HEK293 (cell line): ENCODE data around the gene ATRNL1.
A peak's percentile ranks its signal among the peaks of the same experiment; 100 is the strongest.

ENCODE experiments used
- CTCF ChIA-PET: fragments of 350-600 bp; formaldehyde crosslinking; extraction: SDS; loops from one replicate; lab custom pipeline; 2021; ENCODE audit warnings: antibody characterized with exemption; lab: Yijun Ruan, JAX
- POLR2A ChIA-PET: fragments of 300-600 bp; formaldehyde crosslinking; extraction: SDS; loops from one replicate; lab custom pipeline; 2020; ENCODE audit warnings: antibody characterized with exemption, inconsistent platforms; lab: Yijun Ruan, JAX
- H3K27ac ChIP-seq: fragments of 200-500 bp; sonication (Bioruptor generic); 2 replicates; pipeline ENCODE4 v1.5.1; 2014; ENCODE audit warnings: low read depth, low read length, control low read depth, inconsistent platforms; ENCODE audit errors: extremely low read depth
- H3K36me3 ChIP-seq, 2 experiments: fragments of 200-500 bp in 1 of 2; sonication (Bioruptor generic) in 1 of 2; 1 replicate in 1 of 2; 2 replicates in 1 of 2; pipeline ENCODE4 v1.5.1; 2014 to 2017; ENCODE audit warnings: inconsistent platforms in 2 of 2, low read length in 2 of 2; ENCODE audit not compliant: control insufficient read depth in 2 of 2, insufficient read depth in 1 of 2
- H3K4me1 ChIP-seq: fragments of 200-500 bp; sonication (Bioruptor generic); 2 replicates; pipeline ENCODE4 v1.5.1; 2014; ENCODE audit warnings: mild to moderate bottlenecking, low read length, inconsistent platforms; ENCODE audit not compliant: control insufficient read depth, insufficient read depth
- H3K4me3 ChIP-seq: 2 replicates; pipeline ENCODE4 v1.5.1; 2011; ENCODE audit warnings: low read depth, mild to moderate bottlenecking, control low read depth, low read length, moderate library complexity
- H3K9me3 ChIP-seq: fragments of 200-500 bp; sonication (Bioruptor generic); 2 replicates; pipeline ENCODE4 v1.5.1; 2014; ENCODE audit warnings: low read depth, low read length, inconsistent platforms; ENCODE audit not compliant: control insufficient read depth, insufficient read depth
- FEZF1 ChIP-seq: fragments of 450-650 bp; formaldehyde crosslinking; IDR thresholded peaks from 2 replicates; pipeline ENCODE4 v1.5.1; 2016; ENCODE audit warnings: missing biosample characterization, missing genetic modification characterization
- MZF1 ChIP-seq: fragments of 450-650 bp; formaldehyde crosslinking; IDR thresholded peaks from 2 replicates; pipeline ENCODE4 v1.5.1; 2017; ENCODE audit warnings: missing biosample characterization, missing genetic modification characterization, borderline replicate concordance
- OVOL3 ChIP-seq: fragments of 450-650 bp; formaldehyde crosslinking; IDR thresholded peaks from 2 replicates; pipeline ENCODE4 v1.5.1; 2016; ENCODE audit warnings: missing biosample characterization, missing genetic modification characterization
- REST ChIP-seq: fragments of 450-650 bp; formaldehyde crosslinking; IDR thresholded peaks from 2 replicates; pipeline ENCODE4 v1.5.1; 2016; ENCODE audit warnings: missing biosample characterization, missing genetic modification characterization
- TCF7L2 ChIP-seq: IDR thresholded peaks from 2 replicates; pipeline ENCODE4 v1.6.1; 2011; ENCODE audit warnings: low read depth, mild to moderate bottlenecking, inconsistent platforms, low read length, moderate library complexity, borderline replicate concordance
- ZFP3 ChIP-seq: fragments of 450-650 bp; formaldehyde crosslinking; IDR thresholded peaks from 2 replicates; pipeline ENCODE4 v1.5.1; 2016; ENCODE audit warnings: low read depth, missing biosample characterization, missing genetic modification characterization
- ZNF16 ChIP-seq: fragments of 450-650 bp; formaldehyde crosslinking; IDR thresholded peaks from 2 replicates; pipeline ENCODE4 v1.5.1; 2016; ENCODE audit warnings: low read depth, missing biosample characterization, missing genetic modification characterization
- ZNF184 ChIP-seq: fragments of 450-650 bp; IDR thresholded peaks from 2 replicates; pipeline ENCODE4 v1.5.1; 2018; ENCODE audit warnings: missing biosample characterization, mild to moderate bottlenecking, missing genetic modification characterization
- ZNF214 ChIP-seq: fragments of 450-650 bp; formaldehyde crosslinking; IDR thresholded peaks from 2 replicates; pipeline ENCODE4 v1.5.1; 2017; ENCODE audit warnings: missing biosample characterization, mild to moderate bottlenecking, missing genetic modification characterization, borderline replicate concordance
- ZNF24 ChIP-seq: fragments of 450-650 bp; formaldehyde crosslinking; IDR thresholded peaks from 2 replicates; pipeline ENCODE4 v1.5.1; 2016; ENCODE audit warnings: missing biosample characterization, missing genetic modification characterization
- ZNF350 ChIP-seq: fragments of 450-650 bp; formaldehyde crosslinking; IDR thresholded peaks from 2 replicates; pipeline ENCODE4 v1.5.0; 2017; ENCODE audit warnings: missing biosample characterization, mild to moderate bottlenecking, missing genetic modification characterization
- ZNF366 ChIP-seq: fragments of 450-650 bp; formaldehyde crosslinking; conservative IDR thresholded peaks from 2 replicates; pipeline ENCODE4 v1.5.1; 2016; ENCODE audit warnings: missing biosample characterization, missing genetic modification characterization
- ZNF391 ChIP-seq: fragments of 450-650 bp; formaldehyde crosslinking; IDR thresholded peaks from 2 replicates; pipeline ENCODE4 v1.5.1; 2016; ENCODE audit warnings: low read depth, missing biosample characterization, missing genetic modification characterization, borderline replicate concordance
- ZNF473 ChIP-seq: fragments of 450-650 bp; formaldehyde crosslinking; IDR thresholded peaks from 2 replicates; pipeline ENCODE4 v1.5.1; 2017; ENCODE audit warnings: missing biosample characterization, missing genetic modification characterization
- ZNF529 ChIP-seq: fragments of 450-650 bp; formaldehyde crosslinking; IDR thresholded peaks from 2 replicates; pipeline ENCODE4 v1.5.1; 2017; ENCODE audit warnings: missing genetic modification characterization, missing biosample characterization; ENCODE audit not compliant: insufficient replicate concordance
- ZNF571 ChIP-seq: fragments of 450-650 bp; formaldehyde crosslinking; IDR thresholded peaks from 2 replicates; pipeline ENCODE4 v1.5.0; 2017; ENCODE audit warnings: missing biosample characterization, missing genetic modification characterization
- ZNF585B ChIP-seq: fragments of 450-650 bp; formaldehyde crosslinking; IDR thresholded peaks from 2 replicates; pipeline ENCODE4 v1.5.1; 2016; ENCODE audit warnings: missing biosample characterization, missing genetic modification characterization
- ZNF621 ChIP-seq: fragments of 450-650 bp; formaldehyde crosslinking; IDR thresholded peaks from 2 replicates; pipeline ENCODE4 v1.5.1; 2017; ENCODE audit warnings: missing biosample characterization, missing genetic modification characterization
- ZNF677 ChIP-seq: fragments of 450-650 bp; IDR thresholded peaks from 2 replicates; pipeline ENCODE4 v1.5.0; 2018; ENCODE audit warnings: missing biosample characterization, mild to moderate bottlenecking, missing genetic modification characterization, moderate library complexity
- ZNF692 ChIP-seq: fragments of 450-650 bp; formaldehyde crosslinking; IDR thresholded peaks from 2 replicates; pipeline ENCODE4 v1.5.1; 2016; ENCODE audit warnings: missing biosample characterization, missing genetic modification characterization
- ZNF701 ChIP-seq: fragments of 450-650 bp; formaldehyde crosslinking; IDR thresholded peaks from 2 replicates; pipeline ENCODE4 v1.5.1; 2016; ENCODE audit warnings: missing biosample characterization, missing genetic modification characterization
- ZNF76 ChIP-seq: fragments of 450-650 bp; formaldehyde crosslinking; IDR thresholded peaks from 2 replicates; pipeline ENCODE4; 2016; ENCODE audit warnings: low read depth, missing biosample characterization, missing genetic modification characterization, borderline replicate concordance
- ZNF843 ChIP-seq: fragments of 450-650 bp; formaldehyde crosslinking; IDR thresholded peaks from 2 replicates; pipeline ENCODE4 v1.5.1; 2016; ENCODE audit warnings: missing biosample characterization, missing genetic modification characterization
- ZSCAN23 ChIP-seq: fragments of 450-650 bp; formaldehyde crosslinking; IDR thresholded peaks from 2 replicates; pipeline ENCODE4 v1.5.1; 2016; ENCODE audit warnings: missing biosample characterization, missing genetic modification characterization
- TF ChIP-seq, protein P1 (sequence below): fragments of 450-650 bp; formaldehyde crosslinking; IDR thresholded peaks from 2 replicates; pipeline ENCODE4 v1.5.1; 2016; ENCODE audit warnings: missing biosample characterization, missing genetic modification characterization
- TF ChIP-seq, protein P2 (sequence below): fragments of 450-650 bp; formaldehyde crosslinking; IDR thresholded peaks from 2 replicates; pipeline ENCODE4 v1.5.1; 2017; ENCODE audit warnings: missing biosample characterization, missing genetic modification characterization

ATRNL1 gene

GRCh38 chr10:115950320-115950719 is 857.2 kb downstream of the ATRNL1 start:
- Histone ChIP-seq H3K9me3 (no peaks in the 10 kb centered on the region), H3K4me1 (peaks cover 10% of the 10 kb centered on the region; the same call in 1 of the 2 replicates), H3K27ac (no peak overlapping the region)
- ChIA-PET CTCF (no interaction called here), POLR2A (no interaction called here)
- TF ChIP-seq ZNF585B (tag by site-specific recombination) (no peak), ZNF621 (tag by site-specific recombination) (no peak), ZNF214 (tag by site-specific recombination) (no peak), ZNF571 (tag by site-specific recombination) (no peak), ZFP3 (tag by site-specific recombination) (no peak), ZNF24 (no peak), ZNF701 (no peak), ZNF391 (tag by site-specific recombination) (no peak), ZNF16 (no peak), ZNF473 (tag by site-specific recombination) (no peak), ZNF350 (tag by site-specific recombination) (no peak)
- TF ChIP-seq, protein P1, sequence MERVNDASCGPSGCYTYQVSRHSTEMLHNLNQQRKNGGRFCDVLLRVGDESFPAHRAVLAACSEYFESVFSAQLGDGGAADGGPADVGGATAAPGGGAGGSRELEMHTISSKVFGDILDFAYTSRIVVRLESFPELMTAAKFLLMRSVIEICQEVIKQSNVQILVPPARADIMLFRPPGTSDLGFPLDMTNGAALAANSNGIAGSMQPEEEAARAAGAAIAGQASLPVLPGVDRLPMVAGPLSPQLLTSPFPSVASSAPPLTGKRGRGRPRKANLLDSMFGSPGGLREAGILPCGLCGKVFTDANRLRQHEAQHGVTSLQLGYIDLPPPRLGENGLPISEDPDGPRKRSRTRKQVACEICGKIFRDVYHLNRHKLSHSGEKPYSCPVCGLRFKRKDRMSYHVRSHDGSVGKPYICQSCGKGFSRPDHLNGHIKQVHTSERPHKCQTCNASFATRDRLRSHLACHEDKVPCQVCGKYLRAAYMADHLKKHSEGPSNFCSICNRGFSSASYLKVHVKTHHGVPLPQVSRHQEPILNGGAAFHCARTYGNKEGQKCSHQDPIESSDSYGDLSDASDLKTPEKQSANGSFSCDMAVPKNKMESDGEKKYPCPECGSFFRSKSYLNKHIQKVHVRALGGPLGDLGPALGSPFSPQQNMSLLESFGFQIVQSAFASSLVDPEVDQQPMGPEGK, result no peak
- TF ChIP-seq, all 188 proteins: peak for 0
- Histone ChIP-seq H3K4me3 (no peak overlapping the region), H3K36me3 (no peaks in the 10 kb centered on the region)

DNA sequence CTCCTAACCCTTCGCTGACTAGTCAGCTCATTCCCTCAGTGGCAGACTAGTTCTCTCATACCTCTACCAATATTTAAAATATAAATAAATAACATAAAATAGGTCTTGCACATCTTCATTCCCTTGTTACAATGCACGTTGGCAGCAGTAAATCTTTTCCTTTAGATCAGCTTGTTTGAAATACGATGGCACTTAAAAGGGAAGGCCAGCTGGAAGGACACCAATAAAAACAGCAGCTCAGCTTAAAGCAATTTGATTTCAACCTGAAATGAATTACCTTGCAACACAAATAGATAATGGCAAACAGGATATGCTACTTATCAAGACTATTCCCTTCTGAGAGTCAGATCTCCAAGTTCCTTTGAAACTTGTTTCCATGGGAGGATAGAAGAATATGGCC is 858.1 kb downstream of the ATRNL1 start:
- no peak for TF ChIP-seq ZNF529 (tag by site-specific recombination)
- peak; percentile 58; the same call in 1 of the 2 replicates for TF ChIP-seq TCF7L2
- no peak for TF ChIP-seq ZNF692 (tag by site-specific recombination)
- TF ChIP-seq OVOL3 (tag by site-specific recombination), result 0 out of 2 replicates have a peak, but pooled peaks have one; percentile 39
- TF ChIP-seq, protein P2, sequence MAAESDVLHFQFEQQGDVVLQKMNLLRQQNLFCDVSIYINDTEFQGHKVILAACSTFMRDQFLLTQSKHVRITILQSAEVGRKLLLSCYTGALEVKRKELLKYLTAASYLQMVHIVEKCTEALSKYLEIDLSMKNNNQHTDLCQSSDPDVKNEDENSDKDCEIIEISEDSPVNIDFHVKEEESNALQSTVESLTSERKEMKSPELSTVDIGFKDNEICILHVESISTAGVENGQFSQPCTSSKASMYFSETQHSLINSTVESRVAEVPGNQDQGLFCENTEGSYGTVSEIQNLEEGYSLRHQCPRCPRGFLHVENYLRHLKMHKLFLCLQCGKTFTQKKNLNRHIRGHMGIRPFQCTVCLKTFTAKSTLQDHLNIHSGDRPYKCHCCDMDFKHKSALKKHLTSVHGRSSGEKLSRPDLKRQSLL (tag by site-specific recombination), result no peak
- TF ChIP-seq ZNF16, result no peak
- TF ChIP-seq ZNF76 (tag by site-specific recombination), result no peak
- TF ChIP-seq FEZF1 (tag by site-specific recombination), result peak; percentile 52
- no peak for TF ChIP-seq MZF1 (tag by site-specific recombination)
- no peak for TF ChIP-seq ZNF366
- TF ChIP-seq ZSCAN23, result no peak
- TF ChIP-seq ZNF843 (tag by site-specific recombination), result 0 out of 2 replicates have a peak, but pooled peaks have one; percentile 23
- no peak for TF ChIP-seq ZNF184 (tag by site-specific recombination)
- no peak for TF ChIP-seq REST (tag by site-specific recombination)
- TF ChIP-seq ZNF677, result peak; percentile 55; the same call in 1 of the 2 replicates
- TF ChIP-seq, all 188 proteins: peak for 5
- ChIA-PET CTCF (interaction anchor here (0.7 kb wide), 1 partner anchor 64 kb away, joined by 5 read pairs; no protein-coding TSS in a partner anchor), POLR2A (interaction anchor here (0.6 kb wide), 1 partner anchor 13 kb away, joined by 4 read pairs; no protein-coding TSS in a partner anchor)
- Histone ChIP-seq H3K27ac (no peak overlapping the region), H3K4me3 (no peak overlapping the region), H3K9me3 (no peaks in the 10 kb centered on the region), H3K36me3 (no peaks in the 10 kb centered on the region), H3K4me1 (peaks cover 10% of the 10 kb centered on the region; the same call in 1 of the 2 replicates)
